ENCODE data around the gene UPK1B. TPM values are rescaled to one million over a fixed set of nuclear protein-coding genes. Genes with fewer than 3 reads are reported as not detected.
"Not testable (repeated sequence)": the region's sequence is repeated elsewhere in the genome, so short reads cannot be mapped to it uniquely, and the experiment has no call there.

Gene UPK1B
- total RNA-seq: under 1 TPM in 1 of 6 experiments, not detected in 5; 0.20 TPM
- long read RNA-seq: 0 reads

DNA sequence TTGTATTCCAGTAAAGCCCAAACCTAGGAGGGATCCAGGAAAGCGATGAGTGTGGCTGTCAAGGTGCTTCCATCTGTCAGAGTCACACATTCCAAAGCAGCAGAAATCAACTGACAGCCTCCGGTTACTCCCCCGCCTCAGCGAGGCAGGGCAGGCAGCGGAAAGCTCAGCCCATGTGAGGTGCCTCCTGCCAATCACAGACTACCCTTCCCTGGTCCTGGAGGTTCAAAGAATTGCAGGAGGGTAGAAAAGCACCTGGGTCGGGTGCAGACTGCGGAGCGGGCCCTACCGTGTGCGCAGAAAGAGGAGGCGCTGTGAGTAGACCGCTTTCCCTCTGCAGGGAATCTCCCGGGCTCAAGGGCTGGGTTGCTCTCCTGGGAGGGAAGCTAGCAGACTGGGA, at the start of gene UPK1B:
TSS of gene UPK1B (plus strand) at position 274 of the 400 bp plus-strand sequence. CDS start 13,144 bp downstream, outside the sequence.
- H3K36me3 ChIP-seq: no peaks in the 10 kb centered on the region
- H3K27me3 ChIP-seq: no peaks in the 10 kb centered on the region
- no peaks in the 10 kb centered on the region for H3K9me3 ChIP-seq
- no peak within 1 kb of the TSS for H3K27ac ChIP-seq
- H3K4me1 ChIP-seq: no peaks in the 10 kb centered on the region
- no peak within 1 kb of the TSS for H3K4me3 ChIP-seq
- WGBS (ENCODE audit: insufficient coverage, low coverage, low lambda C conversion rate, missing lambda C conversion rate): 34% methylated on average over 5 of the region's 13 CpGs
- DNase-seq (no peak), ATAC-seq (no peak)
- TF ChIP-seq, protein P1, sequence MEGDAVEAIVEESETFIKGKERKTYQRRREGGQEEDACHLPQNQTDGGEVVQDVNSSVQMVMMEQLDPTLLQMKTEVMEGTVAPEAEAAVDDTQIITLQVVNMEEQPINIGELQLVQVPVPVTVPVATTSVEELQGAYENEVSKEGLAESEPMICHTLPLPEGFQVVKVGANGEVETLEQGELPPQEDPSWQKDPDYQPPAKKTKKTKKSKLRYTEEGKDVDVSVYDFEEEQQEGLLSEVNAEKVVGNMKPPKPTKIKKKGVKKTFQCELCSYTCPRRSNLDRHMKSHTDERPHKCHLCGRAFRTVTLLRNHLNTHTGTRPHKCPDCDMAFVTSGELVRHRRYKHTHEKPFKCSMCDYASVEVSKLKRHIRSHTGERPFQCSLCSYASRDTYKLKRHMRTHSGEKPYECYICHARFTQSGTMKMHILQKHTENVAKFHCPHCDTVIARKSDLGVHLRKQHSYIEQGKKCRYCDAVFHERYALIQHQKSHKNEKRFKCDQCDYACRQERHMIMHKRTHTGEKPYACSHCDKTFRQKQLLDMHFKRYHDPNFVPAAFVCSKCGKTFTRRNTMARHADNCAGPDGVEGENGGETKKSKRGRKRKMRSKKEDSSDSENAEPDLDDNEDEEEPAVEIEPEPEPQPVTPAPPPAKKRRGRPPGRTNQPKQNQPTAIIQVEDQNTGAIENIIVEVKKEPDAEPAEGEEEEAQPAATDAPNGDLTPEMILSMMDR (IDR thresholded peaks at IDR 0.05): no peak
- TF ChIP-seq POLR2A (IDR thresholded peaks at IDR 0.05): no peak
- intact Hi-C loops (cut with DNase I): no loop called here

DNA sequence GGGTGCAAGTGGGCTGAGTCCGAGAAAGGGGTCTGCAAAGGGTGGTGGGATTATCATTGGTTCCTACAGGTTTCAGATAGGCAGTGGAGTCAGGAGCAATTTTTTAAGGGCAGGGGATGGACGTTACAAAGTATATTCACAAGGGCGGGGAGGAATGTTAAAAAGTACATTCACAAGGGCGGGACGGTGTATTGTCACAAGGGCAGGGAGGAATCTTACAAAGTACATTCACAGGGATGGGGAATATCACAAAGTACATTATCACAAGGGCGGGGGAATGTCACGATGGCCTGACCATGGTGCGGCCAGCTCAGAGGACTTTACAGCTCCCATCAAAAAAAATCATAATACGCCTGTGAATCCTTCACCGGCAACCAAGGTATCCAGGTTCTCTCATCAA, 48.1 kb upstream of the UPK1B start:
- intact Hi-C loops (cut with DNase I): no loop called here
- Histone ChIP-seq H3K36me3 (no peaks in the 10 kb centered on the region), H3K27ac (no peak overlapping the region), H3K4me1 (no peaks in the 10 kb centered on the region), H3K9me3 (no peaks in the 10 kb centered on the region), H3K4me3 (no peak overlapping the region), H3K27me3 (no peaks in the 10 kb centered on the region)
- WGBS (ENCODE audit: insufficient coverage, low coverage, low lambda C conversion rate, missing lambda C conversion rate): 81% methylated on average over 7 of the region's 10 CpGs
- TF ChIP-seq, protein P1 (IDR thresholded peaks at IDR 0.05): no peak
- no peak for TF ChIP-seq POLR2A (IDR thresholded peaks at IDR 0.05)
- DNase-seq (no peak), ATAC-seq (no peak)

DNA sequence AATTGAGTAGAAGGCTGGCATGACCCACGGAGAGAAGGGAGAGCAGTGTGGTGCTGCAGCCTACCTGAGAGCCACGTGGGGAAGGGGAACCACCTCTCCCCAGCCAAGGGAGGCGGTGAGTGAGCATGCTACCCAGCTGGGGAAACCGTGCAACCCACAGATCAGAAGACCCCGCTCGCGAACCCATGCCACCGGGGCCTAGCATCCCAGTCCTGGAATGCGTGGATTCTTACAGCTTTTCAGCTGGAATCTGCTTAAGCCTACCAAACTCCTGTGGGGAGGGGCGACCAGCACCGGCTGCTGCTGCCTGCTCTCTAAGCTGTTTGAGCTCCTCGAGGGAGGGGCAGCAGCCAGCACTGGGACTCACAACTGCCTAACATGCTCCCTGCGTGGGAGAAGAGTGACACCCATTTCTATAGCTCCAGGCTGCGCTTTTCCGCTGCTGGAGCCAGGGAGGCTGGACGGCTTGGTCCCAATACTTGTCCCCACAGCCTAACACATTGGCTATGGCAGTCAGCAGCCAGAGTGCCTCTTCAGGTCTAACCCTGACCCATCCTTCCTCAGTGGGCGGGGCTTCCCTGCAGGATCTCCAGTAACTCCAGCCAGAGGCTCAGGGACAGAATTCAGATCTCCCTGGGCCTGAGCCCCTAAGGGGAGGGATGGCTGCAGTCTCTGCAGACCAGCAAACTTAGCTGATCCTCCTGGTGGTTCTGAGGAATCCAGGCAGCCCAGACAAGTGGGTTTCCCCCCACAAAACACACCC, 47.5 kb upstream of the UPK1B start:
- no peak for ATAC-seq
- Histone ChIP-seq H3K27me3 (no peaks in the 10 kb centered on the region), H3K4me3 (no peak overlapping the region), H3K36me3 (no peaks in the 10 kb centered on the region), H3K9me3 (no peaks in the 10 kb centered on the region), H3K27ac (no peak overlapping the region), H3K4me1 (no peaks in the 10 kb centered on the region)
- WGBS (ENCODE audit: insufficient coverage, low coverage, low lambda C conversion rate, missing lambda C conversion rate): 50% methylated on average over 2 of the region's 17 CpGs
- TF ChIP-seq, protein P1 (IDR thresholded peaks at IDR 0.05): no peak
- no peak for TF ChIP-seq POLR2A (IDR thresholded peaks at IDR 0.05)
- no peak for DNase-seq
- intact Hi-C loops (cut with DNase I): no loop called here

DNA sequence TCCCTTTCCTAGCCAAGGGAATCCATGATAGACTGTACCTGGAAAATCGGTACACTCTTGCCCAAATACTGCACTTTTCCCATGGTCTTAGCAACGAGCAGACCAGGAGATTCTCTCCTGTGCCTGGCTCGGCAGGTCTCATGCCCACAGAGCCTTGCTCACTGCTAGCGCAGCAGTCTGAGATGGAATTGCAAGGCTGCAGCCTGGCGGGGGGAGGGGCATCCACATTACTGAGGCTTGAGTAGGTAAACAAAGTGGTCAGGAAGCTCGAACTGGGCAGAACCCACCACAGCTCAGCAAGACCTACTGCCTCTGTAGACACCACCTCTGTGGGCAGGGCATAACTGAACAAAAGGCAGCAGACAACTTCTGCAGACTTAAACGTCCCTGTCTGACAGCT, 43.1 kb upstream of the UPK1B start:
- intact Hi-C loops (cut with DNase I); H3K9me3 ChIP-seq; H3K36me3 ChIP-seq; ATAC-seq; H3K27me3 ChIP-seq; H3K4me3 ChIP-seq; H3K27ac ChIP-seq; DNase-seq; H3K4me1 ChIP-seq: not testable (repeated sequence)
- 18% methylated on average over 3 of the region's 7 CpGs for WGBS (ENCODE audit: insufficient coverage, low coverage, low lambda C conversion rate, missing lambda C conversion rate)

DNA sequence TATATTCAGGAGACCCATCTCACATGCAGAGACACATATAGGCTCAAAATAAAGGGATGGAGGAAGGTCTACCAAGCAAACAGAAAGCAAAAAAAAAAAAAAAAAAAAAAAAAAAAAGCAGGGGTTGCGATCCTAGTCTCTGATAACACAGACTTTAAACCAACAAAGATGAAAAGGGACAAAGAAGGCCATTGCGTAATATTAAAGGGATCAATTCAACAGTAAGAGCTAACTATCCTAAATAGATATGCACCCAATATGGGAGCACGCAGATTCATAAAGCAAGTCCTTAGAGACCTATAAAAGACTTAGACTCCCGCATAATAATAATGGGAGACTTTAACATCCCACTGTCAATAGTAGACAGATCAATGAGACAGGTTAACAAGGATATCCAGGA, 41.1 kb upstream of the UPK1B start:
- WGBS (ENCODE audit: insufficient coverage, low coverage, low lambda C conversion rate, missing lambda C conversion rate): 57% methylated on average over 4 of the region's 4 CpGs
- H3K4me1 ChIP-seq; H3K9me3 ChIP-seq; H3K36me3 ChIP-seq; H3K27me3 ChIP-seq; DNase-seq; H3K27ac ChIP-seq; H3K4me3 ChIP-seq; ATAC-seq; intact Hi-C loops (cut with DNase I): not testable (repeated sequence)

DNA sequence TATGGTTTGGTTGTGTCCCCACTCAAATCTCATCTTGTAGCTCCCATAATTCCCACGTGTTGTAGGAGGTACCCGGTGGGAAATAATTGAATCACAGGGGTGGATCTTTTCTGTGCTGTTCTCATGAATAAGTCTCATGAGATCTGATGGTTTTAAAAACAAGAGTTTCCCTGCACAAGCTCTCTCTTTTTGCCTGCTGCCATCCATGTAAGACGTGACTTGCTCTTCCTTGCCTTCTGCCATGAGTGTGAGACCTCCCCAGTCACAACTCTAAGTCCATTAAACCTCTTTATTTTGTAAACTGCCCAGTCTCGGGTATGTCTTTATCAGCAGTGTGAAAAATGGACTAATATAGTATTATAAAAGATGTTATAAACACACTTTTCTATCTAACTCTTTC, 34.0 kb upstream of the UPK1B start:
- H3K27me3 ChIP-seq; H3K9me3 ChIP-seq; intact Hi-C loops (cut with DNase I); ATAC-seq; H3K36me3 ChIP-seq; H3K4me3 ChIP-seq; DNase-seq; H3K4me1 ChIP-seq; H3K27ac ChIP-seq: not testable (repeated sequence)
- 50% methylated on average over 4 of the region's 4 CpGs for WGBS (ENCODE audit: insufficient coverage, low coverage, low lambda C conversion rate, missing lambda C conversion rate)
